LNCaP clone FGC (cell line): Measurements from ENCODE around the gene VPS29.
"Not testable (repeated sequence)": the region's sequence is repeated elsewhere in the genome, so short reads cannot be mapped to it uniquely, and the experiment has no call there.

ENCODE experiments used
- DNase-seq: peaks from one replicate; pipeline ENCODE4 v3.0.0-alpha.2; 2011; ENCODE audit warnings: low read depth
- H3K4me3 ChIP-seq: 2 replicates; pipeline ENCODE4 v1.5.1; 2011; ENCODE audit warnings: mild to moderate bottlenecking, low read depth, low read length, control low read depth
- CTCF ChIP-seq: IDR thresholded peaks from 2 replicates; pipeline ENCODE4 v1.5.1; 2012; ENCODE audit warnings: mild to moderate bottlenecking; ENCODE audit not compliant: control insufficient read depth, insufficient read depth; ENCODE audit errors: extremely low read depth

VPS29 gene

GRCh38 chr12:110545812-110546211 lies 43.9 kb upstream of the VPS29 start:
- no peak for DNase-seq
- no peak overlapping the region for H3K4me3 ChIP-seq
- no peak for TF ChIP-seq CTCF

- not testable (repeated sequence) for DNase-seq
Observed at GRCh38 chr12:110545259-110545658, 43.3 kb upstream of the VPS29 start.

GRCh38 chr12:110543965-110544364 lies 42.1 kb upstream of the VPS29 start:
- H3K4me3 ChIP-seq, result no peak overlapping the region
- no peak for TF ChIP-seq CTCF
- DNase-seq, result no peak

More at GRCh38 chr12:110545259-110545658, 43.3 kb upstream of the VPS29 start:
- H3K4me3 ChIP-seq, result not testable (repeated sequence)

- H3K4me3 ChIP-seq, result peak overlapping the region; percentile 7; the same call in 1 of the 2 replicates
- peak; percentile 98 for DNase-seq
- TF ChIP-seq CTCF, result no peak
Observed at GRCh38 chr12:110543252-110543959, 41.5 kb upstream of the VPS29 start.

GRCh38 chr12:110540048-110540447 lies 38.1 kb upstream of the VPS29 start:
- no peak for DNase-seq
- no peak overlapping the region for H3K4me3 ChIP-seq
- TF ChIP-seq CTCF, result no peak

- H3K4me3 ChIP-seq, result no peak overlapping the region
- DNase-seq, result no peak
- no peak for TF ChIP-seq CTCF
Observed at GRCh38 chr12:110538869-110539622, 37.1 kb upstream of the VPS29 start.

- no peak for DNase-seq
- TF ChIP-seq CTCF, result no peak
Observed at GRCh38 chr12:110537605-110538409, 35.9 kb upstream of the VPS29 start.

More at GRCh38 chr12:110537605-110538409, 35.9 kb upstream of the VPS29 start:
- H3K4me3 ChIP-seq, result no peak overlapping the region
